HG02870 (cell line): ENCODE data around the gene RNF214.

Source experiments
- ATAC-seq: cut with Tn5 transposase; IDR thresholded peaks from one replicate; pipeline ENCODE4 v1.9.1; 2021; ENCODE audit warnings: mild to moderate bottlenecking, moderate library complexity; ENCODE audit not compliant: unreplicated experiment

The RNF214 gene

GRCh38 chr11:117279711-117280376, 47.4 kb downstream of the RNF214 start:
- no peak for ATAC-seq

- no peak for ATAC-seq
Observed at GRCh38 chr11:117281159-117281558, 48.7 kb downstream of the RNF214 start.

- ATAC-seq: no peak
Observed at GRCh38 chr11:117281869-117282268, 49.4 kb downstream of the RNF214 start.

- no peak for ATAC-seq
Observed at GRCh38 chr11:117282956-117283355, 50.5 kb downstream of the RNF214 start.

GRCh38 chr11:117284053-117284452, 51.6 kb downstream of the RNF214 start:
- no peak for ATAC-seq

GRCh38 chr11:117286588-117286987, 54.1 kb downstream of the RNF214 start:
- ATAC-seq: no peak

- ATAC-seq: no peak
Observed at GRCh38 chr11:117287668-117288067, 55.2 kb downstream of the RNF214 start.

GRCh38 chr11:117289795-117290194, 57.3 kb downstream of the RNF214 start:
- no peak for ATAC-seq

GRCh38 chr11:117290809-117291396, 58.4 kb downstream of the RNF214 start, which contains the start of gene BACE1-AS:
BACE1-AS (plus strand) TSS chr11:117291346.
- ATAC-seq: no peak

- ATAC-seq: no peak
Observed at GRCh38 chr11:117292616-117293015, 60.1 kb downstream of the RNF214 start.

GRCh38 chr11:117295438-117296137, 63.1 kb downstream of the RNF214 start:
- ATAC-seq: no peak

- ATAC-seq: no peak
Observed at GRCh38 chr11:117296881-117297280, 64.4 kb downstream of the RNF214 start.

GRCh38 chr11:117298195-117298594, 65.7 kb downstream of the RNF214 start:
- ATAC-seq: no peak

- ATAC-seq: no peak
Observed at GRCh38 chr11:117299351-117300282, 67.1 kb downstream of the RNF214 start.

- ATAC-seq: no peak
Observed at GRCh38 chr11:117300283-117300663, 67.8 kb downstream of the RNF214 start.

- no peak for ATAC-seq
Observed at GRCh38 chr11:117300773-117301172, 68.3 kb downstream of the RNF214 start.

GRCh38 chr11:117302228-117302627, 69.8 kb downstream of the RNF214 start:
- ATAC-seq: no peak

GRCh38 chr11:117303101-117303500, 70.6 kb downstream of the RNF214 start:
- no peak for ATAC-seq

- no peak for ATAC-seq
Observed at GRCh38 chr11:117303646-117304315, 71.3 kb downstream of the RNF214 start.

GRCh38 chr11:117305145-117305544, 72.7 kb downstream of the RNF214 start:
- ATAC-seq: no peak
